Panc1 (cell line): ENCODE measurements around the gene PLXNA2. TPM values are rescaled to one million over a fixed set of nuclear protein-coding genes. Genes with fewer than 3 reads are reported as not detected.

Source experiments
- ATAC-seq: fragments of 200-7000 bp; cut with Tn5 transposase; 2 replicates; pipeline ENCODE4 v1.9.1; 2020; ENCODE audit warnings: mild to moderate bottlenecking, moderate library complexity
- BruUV-seq: library from RNA; stranded (reverse); fragments of 400-500 nt; replicated peaks from 2 replicates; lab custom pipeline; 2021; lab: Mats Ljungman, UMichigan
- CTCF ChIA-PET: fragments of 300-600 bp; sonication (Branson Sonifier 250); formaldehyde crosslinking; loops from one replicate; lab custom pipeline; 2022; ENCODE audit warnings: antibody characterized with exemption; lab: Charles Lee
- POLR2A ChIA-PET: fragments of 300-600 bp; sonication (Branson Sonifier 250); formaldehyde crosslinking; loops from one replicate; lab custom pipeline; 2022; ENCODE audit warnings: antibody characterized with exemption; lab: Charles Lee
- DNase-seq: peaks from one replicate; pipeline ENCODE4 v3.0.0-alpha.2; 2010; ENCODE audit warnings: low read depth, low spot score
- H3K27ac ChIP-seq: 2 replicates; pipeline ENCODE4 v1.5.1; 2011; ENCODE audit warnings: mild to moderate bottlenecking, low read length, inconsistent platforms
- H3K27me3 ChIP-seq: fragments of 200-500 bp; sonication (Bioruptor generic); 2 replicates; pipeline ENCODE4 v1.6.0; 2014; ENCODE audit warnings: low read length, inconsistent platforms; ENCODE audit not compliant: control insufficient read depth, insufficient read depth
- H3K36me3 ChIP-seq: fragments of 200-500 bp; sonication (Bioruptor generic); 2 replicates; pipeline ENCODE4 v1.5.1; 2014; ENCODE audit warnings: inconsistent platforms, mild to moderate bottlenecking, low read length, moderate library complexity; ENCODE audit not compliant: control insufficient read depth, insufficient read depth
- H3K4me1 ChIP-seq: 2 replicates; pipeline ENCODE4 v1.5.1; 2011; ENCODE audit warnings: inconsistent platforms, mild to moderate bottlenecking, low read length, moderate library complexity; ENCODE audit not compliant: control insufficient read depth, insufficient read depth
- H3K4me3 ChIP-seq, 2 experiments: 2 replicates each; pipeline ENCODE4 v1.5.1; 2011 to 2012; ENCODE audit warnings: low read depth in 2 of 2, low read length in 2 of 2, mild to moderate bottlenecking in 2 of 2, inconsistent platforms in 1 of 2, moderate library complexity in 1 of 2
- H3K9me3 ChIP-seq: fragments of 200-500 bp; sonication (Bioruptor generic); 2 replicates; pipeline ENCODE4 v1.5.1; 2014; ENCODE audit warnings: low read depth, mild to moderate bottlenecking, inconsistent platforms, low read length, moderate library complexity; ENCODE audit not compliant: control insufficient read depth, insufficient read depth
- POLR2AphosphoS5 ChIP-seq: IDR thresholded peaks from 2 replicates; pipeline ENCODE4 v1.6.1; 2012; ENCODE audit warnings: mild to moderate bottlenecking, low read depth, low read length, moderate library complexity
- SIN3A ChIP-seq: IDR thresholded peaks from 2 replicates; pipeline ENCODE4 v1.6.1; 2012; ENCODE audit warnings: low read depth, mild to moderate bottlenecking, low read length, moderate library complexity, borderline replicate concordance; ENCODE audit not compliant: insufficient read depth
- TCF7L2 ChIP-seq: IDR thresholded peaks from 2 replicates; pipeline ENCODE4 v1.6.1; 2011; ENCODE audit warnings: mild to moderate bottlenecking, low read depth, low read length, inconsistent platforms
- in situ Hi-C: cut with HindIII; loops from 2 replicates; pipeline ENCODE4 v1.10.0; 2016; ENCODE audit warnings: low sequenced_read_pairs, low pct_unique_long_range_greater_than_20kb
- intact Hi-C: fragments of 100-400 bp; cut with micrococcal nuclease; formaldehyde crosslinking; loops from one replicate; pipeline ENCODE4 v1.10.0; 2022; ENCODE audit not compliant: unreplicated experiment
- total RNA-seq: library from RNA; stranded (reverse); gene quantifications from one replicate; pipeline ENCODE4 v1.2.1, GENCODE V29; 2021; ENCODE audit not compliant: unreplicated experiment
- TF ChIP-seq, protein P1 (sequence below), 2 experiments: IDR thresholded peaks; 2 replicates each; pipeline ENCODE4 v1.6.1; 2011 to 2012; ENCODE audit warnings: low read depth in 2 of 2, control low read depth in 1 of 2, low read length in 1 of 2, mild to moderate bottlenecking in 1 of 2, moderate library complexity in 1 of 2; ENCODE audit not compliant: insufficient read depth in 1 of 2
- TF ChIP-seq, protein P2 (sequence below): fragments of 450-650 bp; IDR thresholded peaks from 2 replicates; pipeline ENCODE4 v1.5.1; 2017; ENCODE audit warnings: mild to moderate bottlenecking

PLXNA2 gene
- total RNA-seq, 1 experiment from 2014 or later = 0.98 TPM

DNA sequence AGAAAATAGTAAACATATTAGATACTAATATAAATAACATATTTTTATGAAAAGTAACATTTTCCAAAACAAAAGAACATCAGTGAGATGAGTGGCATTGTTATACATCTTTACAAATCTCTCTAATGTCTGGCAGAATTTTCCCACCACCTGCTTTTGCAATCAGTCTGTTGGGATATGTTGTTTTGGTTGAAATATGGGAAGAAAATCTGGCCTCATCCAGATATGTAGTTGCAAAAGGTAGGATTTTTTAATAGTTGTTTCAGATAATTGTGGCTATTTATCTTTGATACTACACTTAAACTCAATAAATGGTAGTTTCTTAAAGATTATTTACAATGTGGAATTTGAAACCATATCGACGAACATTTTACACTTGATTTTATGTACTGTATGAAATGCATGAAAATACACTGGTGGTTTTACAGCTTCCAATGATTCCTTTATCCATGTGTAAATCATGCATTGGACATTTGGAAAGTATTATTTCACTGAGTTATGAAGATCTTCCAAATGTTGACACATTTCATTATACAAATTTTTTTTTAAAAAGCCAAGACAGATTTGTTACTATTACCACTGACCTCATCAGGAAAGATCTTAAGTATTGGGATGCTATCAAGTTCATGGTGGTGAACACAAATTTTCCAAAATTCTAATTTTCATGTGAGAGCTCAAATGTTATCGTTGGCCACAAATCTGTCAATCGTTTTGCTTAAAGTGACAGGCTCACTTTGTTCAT, 259.2 kb downstream of the PLXNA2 start:
- no peak for DNase-seq
- intact Hi-C loops = no loop called here
- H3K27me3 ChIP-seq = peaks cover 6% of the 10 kb centered on the region; the same call in 1 of the 2 replicates

DNA sequence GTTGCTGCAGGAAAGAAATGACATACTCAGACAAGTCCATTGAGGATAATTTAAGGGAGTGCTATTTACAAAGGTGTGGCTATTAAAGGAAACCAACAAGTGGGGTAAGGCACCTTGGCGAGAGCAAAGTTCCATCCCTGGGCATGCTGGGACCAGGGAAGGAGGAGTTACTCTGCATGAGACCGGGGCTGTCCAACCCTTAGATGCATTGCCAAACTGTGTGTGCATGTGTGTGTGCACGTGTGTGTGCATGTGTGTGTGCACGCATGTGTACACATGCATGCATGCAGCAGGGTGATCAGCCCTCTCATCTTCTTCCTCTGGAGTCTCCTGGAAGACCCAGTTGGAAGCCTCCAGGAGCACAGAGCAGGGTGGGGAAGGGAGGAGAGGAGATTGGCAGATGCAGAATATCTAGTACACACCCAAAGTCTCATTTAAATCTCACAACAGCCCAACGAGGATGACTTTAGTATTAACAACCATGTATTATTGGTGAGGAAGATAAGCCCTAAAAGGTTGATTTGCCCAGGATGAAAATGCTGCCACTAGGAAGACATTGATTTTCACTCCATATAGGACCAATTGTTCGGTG, 261.0 kb downstream of the PLXNA2 start:
- Histone ChIP-seq H3K27ac (no peak overlapping the region), H3K4me3 (no peak overlapping the region), H3K4me1 (no peaks in the 10 kb centered on the region), H3K27me3 (peaks cover 11% of the 10 kb centered on the region; the same call in 1 of the 2 replicates), H3K36me3 (no peaks in the 10 kb centered on the region), H3K9me3 (no peaks in the 10 kb centered on the region)
- in situ Hi-C loops (no loop called here), intact Hi-C loops (no loop called here)
- DNase-seq (no peak), ATAC-seq (no peak)
- ChIA-PET CTCF (no interaction called here), POLR2A (no interaction called here)
- BruUV-seq = no TSS peak
- no peak for TF ChIP-seq SIN3A
- TF ChIP-seq, protein P1, sequence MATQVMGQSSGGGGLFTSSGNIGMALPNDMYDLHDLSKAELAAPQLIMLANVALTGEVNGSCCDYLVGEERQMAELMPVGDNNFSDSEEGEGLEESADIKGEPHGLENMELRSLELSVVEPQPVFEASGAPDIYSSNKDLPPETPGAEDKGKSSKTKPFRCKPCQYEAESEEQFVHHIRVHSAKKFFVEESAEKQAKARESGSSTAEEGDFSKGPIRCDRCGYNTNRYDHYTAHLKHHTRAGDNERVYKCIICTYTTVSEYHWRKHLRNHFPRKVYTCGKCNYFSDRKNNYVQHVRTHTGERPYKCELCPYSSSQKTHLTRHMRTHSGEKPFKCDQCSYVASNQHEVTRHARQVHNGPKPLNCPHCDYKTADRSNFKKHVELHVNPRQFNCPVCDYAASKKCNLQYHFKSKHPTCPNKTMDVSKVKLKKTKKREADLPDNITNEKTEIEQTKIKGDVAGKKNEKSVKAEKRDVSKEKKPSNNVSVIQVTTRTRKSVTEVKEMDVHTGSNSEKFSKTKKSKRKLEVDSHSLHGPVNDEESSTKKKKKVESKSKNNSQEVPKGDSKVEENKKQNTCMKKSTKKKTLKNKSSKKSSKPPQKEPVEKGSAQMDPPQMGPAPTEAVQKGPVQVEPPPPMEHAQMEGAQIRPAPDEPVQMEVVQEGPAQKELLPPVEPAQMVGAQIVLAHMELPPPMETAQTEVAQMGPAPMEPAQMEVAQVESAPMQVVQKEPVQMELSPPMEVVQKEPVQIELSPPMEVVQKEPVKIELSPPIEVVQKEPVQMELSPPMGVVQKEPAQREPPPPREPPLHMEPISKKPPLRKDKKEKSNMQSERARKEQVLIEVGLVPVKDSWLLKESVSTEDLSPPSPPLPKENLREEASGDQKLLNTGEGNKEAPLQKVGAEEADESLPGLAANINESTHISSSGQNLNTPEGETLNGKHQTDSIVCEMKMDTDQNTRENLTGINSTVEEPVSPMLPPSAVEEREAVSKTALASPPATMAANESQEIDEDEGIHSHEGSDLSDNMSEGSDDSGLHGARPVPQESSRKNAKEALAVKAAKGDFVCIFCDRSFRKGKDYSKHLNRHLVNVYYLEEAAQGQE (IDR thresholded peaks at IDR 0.05; ENCODE audit: insufficient read depth in 1 of 2, low read depth in 2 of 2, low read length in 1 of 2) = no peak
- TF ChIP-seq TCF7L2 = no peak
- TF ChIP-seq, protein P2, sequence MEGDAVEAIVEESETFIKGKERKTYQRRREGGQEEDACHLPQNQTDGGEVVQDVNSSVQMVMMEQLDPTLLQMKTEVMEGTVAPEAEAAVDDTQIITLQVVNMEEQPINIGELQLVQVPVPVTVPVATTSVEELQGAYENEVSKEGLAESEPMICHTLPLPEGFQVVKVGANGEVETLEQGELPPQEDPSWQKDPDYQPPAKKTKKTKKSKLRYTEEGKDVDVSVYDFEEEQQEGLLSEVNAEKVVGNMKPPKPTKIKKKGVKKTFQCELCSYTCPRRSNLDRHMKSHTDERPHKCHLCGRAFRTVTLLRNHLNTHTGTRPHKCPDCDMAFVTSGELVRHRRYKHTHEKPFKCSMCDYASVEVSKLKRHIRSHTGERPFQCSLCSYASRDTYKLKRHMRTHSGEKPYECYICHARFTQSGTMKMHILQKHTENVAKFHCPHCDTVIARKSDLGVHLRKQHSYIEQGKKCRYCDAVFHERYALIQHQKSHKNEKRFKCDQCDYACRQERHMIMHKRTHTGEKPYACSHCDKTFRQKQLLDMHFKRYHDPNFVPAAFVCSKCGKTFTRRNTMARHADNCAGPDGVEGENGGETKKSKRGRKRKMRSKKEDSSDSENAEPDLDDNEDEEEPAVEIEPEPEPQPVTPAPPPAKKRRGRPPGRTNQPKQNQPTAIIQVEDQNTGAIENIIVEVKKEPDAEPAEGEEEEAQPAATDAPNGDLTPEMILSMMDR = no peak
- no peak for TF ChIP-seq POLR2AphosphoS5

More for the DNA sequence above, 259.2 kb downstream of the PLXNA2 start:
- Histone ChIP-seq H3K4me3 (no peak overlapping the region), H3K4me1 (no peaks in the 10 kb centered on the region), H3K9me3 (no peaks in the 10 kb centered on the region), H3K36me3 (no peaks in the 10 kb centered on the region), H3K27ac (no peak overlapping the region)
- TF ChIP-seq TCF7L2 (no peak), POLR2AphosphoS5 (no peak), SIN3A (no peak)
- TF ChIP-seq, protein P1 (IDR thresholded peaks at IDR 0.05; ENCODE audit: insufficient read depth in 1 of 2, low read depth in 2 of 2, low read length in 1 of 2) = no peak
- TF ChIP-seq, protein P2 = no peak
- in situ Hi-C loops = no loop called here
- ATAC-seq = no peak
- BruUV-seq = no TSS peak
- ChIA-PET CTCF (no interaction called here), POLR2A (no interaction called here)
